ENCODE measurements around the gene TYK2. TPM values are rescaled to one million over a fixed set of nuclear protein-coding genes. Genes with fewer than 3 reads are reported as not detected.
"Not testable (repeated sequence)": the region's sequence is repeated elsewhere in the genome, so short reads cannot be mapped to it uniquely, and the experiment has no call there.

The TYK2 gene
- total RNA-seq, 1 experiment from 2014 or later: 130 TPM

DNA sequence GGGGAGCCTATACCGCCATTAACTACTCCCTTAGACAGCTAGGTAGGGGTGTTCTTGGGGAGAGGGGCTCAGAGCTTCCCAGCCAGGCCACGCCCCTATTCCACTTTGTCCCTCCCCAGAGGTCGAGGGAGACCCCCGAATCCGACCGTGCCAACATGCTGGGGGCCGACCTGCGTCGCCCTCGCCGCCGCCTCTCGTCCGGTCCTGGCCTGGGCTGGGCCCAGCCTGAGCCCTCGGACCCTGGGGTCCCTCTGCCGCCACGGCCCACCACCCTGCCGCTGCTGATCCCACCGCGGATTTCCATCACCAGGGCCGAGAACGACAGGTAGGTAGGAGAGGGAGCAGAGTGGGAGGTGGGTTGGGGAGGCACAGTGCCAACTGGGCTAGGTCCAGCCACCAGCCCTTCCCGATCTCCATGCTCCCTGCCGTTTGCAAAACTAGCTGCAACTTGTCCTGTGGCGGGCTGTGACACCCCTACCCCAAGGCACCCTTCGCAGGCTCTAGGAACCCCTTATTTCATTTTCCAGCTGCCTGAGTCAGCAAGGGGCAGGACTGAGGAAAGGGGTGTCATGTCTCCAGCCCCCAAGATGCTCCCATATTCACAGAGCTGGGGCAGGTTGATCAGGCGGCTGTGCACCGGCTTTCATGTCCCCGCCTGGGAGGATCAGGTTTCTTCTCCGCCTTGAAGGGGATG is 37.3 kb upstream of the TYK2 start:
- Mint-ChIP-seq H3K4me3 (ENCODE audit: low read depth, unreplicated experiment) (no peak overlapping the region), H3K36me3 (ENCODE audit: insufficient read depth, unreplicated experiment) (peaks cover 7% of the 10 kb centered on the region), H3K9me3 (ENCODE audit: low read depth, unreplicated experiment) (no peaks in the 10 kb centered on the region), H3K27ac (ENCODE audit: unreplicated experiment) (no peak overlapping the region), H3K27me3 (ENCODE audit: unreplicated experiment) (peaks cover 66% of the 10 kb centered on the region), H3K4me1 (ENCODE audit: low read depth, unreplicated experiment) (peaks cover 18% of the 10 kb centered on the region)
- intact Hi-C loops (cut with micrococcal nuclease; ENCODE audit: unreplicated experiment): no loop called here
- DNase-seq: no peak
- BruUV-seq (replicated peaks): no TSS peak
- TF ChIP-seq, protein P1, sequence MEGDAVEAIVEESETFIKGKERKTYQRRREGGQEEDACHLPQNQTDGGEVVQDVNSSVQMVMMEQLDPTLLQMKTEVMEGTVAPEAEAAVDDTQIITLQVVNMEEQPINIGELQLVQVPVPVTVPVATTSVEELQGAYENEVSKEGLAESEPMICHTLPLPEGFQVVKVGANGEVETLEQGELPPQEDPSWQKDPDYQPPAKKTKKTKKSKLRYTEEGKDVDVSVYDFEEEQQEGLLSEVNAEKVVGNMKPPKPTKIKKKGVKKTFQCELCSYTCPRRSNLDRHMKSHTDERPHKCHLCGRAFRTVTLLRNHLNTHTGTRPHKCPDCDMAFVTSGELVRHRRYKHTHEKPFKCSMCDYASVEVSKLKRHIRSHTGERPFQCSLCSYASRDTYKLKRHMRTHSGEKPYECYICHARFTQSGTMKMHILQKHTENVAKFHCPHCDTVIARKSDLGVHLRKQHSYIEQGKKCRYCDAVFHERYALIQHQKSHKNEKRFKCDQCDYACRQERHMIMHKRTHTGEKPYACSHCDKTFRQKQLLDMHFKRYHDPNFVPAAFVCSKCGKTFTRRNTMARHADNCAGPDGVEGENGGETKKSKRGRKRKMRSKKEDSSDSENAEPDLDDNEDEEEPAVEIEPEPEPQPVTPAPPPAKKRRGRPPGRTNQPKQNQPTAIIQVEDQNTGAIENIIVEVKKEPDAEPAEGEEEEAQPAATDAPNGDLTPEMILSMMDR (IDR thresholded peaks at IDR 0.05; ENCODE audit: unreplicated experiment): no peak
- CTCF ChIA-PET: interaction anchor here (0.6 to 1.6 kb wide), 4 partner anchors 12 to 147 kb away, joined by 3 to 4 read pairs (median 4); no protein-coding TSS in a partner anchor

DNA sequence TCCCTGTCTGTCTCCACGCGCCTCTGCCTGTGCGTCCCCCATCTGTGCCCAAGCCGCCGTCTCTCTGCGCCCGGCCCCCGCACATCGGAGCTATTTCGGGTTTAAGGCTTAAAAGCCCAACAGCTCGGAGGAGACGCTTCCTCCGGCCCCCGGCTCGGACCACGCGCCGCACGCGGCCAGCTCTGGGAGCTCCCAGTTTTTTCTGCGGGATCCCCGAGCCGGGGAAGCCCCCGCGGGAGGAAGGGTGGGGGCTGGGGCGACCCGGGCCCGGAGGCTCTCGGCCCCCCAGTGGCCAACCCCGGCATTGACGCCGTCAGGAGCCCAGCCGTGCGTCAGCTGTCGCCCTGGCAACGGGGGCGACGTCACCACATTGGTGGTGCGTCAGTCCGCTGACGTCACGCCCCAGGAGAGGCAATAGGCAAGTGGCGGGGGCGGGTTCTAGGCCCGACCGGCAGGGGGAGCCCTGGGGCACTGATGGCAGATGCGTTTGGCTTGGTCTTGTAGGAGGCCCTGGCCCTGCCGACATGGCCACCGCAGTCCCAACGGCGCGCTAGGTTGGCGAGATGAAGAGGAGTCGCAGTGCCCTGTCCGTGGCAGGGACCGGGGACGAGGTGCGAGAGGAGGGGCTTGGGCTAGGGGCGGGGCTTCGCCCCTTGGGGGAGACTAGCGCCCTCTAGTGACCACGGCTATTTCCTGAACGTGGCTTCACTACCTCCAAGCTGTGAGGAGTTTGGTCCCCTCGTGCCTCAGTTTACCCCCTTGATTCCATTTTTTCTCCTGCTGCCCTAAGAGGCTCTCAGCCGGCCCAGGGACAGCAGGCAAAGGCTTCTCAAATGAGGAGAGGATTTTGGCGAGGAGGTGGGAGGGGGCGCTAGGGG is 36.2 kb upstream of the TYK2 start:
- CTCF ChIA-PET: interaction anchor here (0.5 to 1.6 kb wide), 3 partner anchors 9 to 21 kb away, joined by 4 read pairs; no protein-coding TSS in a partner anchor
- H3K4me3 Mint-ChIP-seq (ENCODE audit: low read depth, unreplicated experiment): peak overlapping the region; percentile 67
- H3K27ac Mint-ChIP-seq (ENCODE audit: unreplicated experiment): peak overlapping the region; percentile 86
- peaks cover 55% of the 10 kb centered on the region for H3K27me3 Mint-ChIP-seq (ENCODE audit: unreplicated experiment)
- DNase-seq: peak; percentile 84
- no peaks in the 10 kb centered on the region for H3K9me3 Mint-ChIP-seq (ENCODE audit: low read depth, unreplicated experiment)
- TF ChIP-seq, protein P1 (IDR thresholded peaks at IDR 0.05; ENCODE audit: unreplicated experiment): peak; percentile 84
- no TSS peak for BruUV-seq (replicated peaks)
- peaks cover 7% of the 10 kb centered on the region for H3K36me3 Mint-ChIP-seq (ENCODE audit: insufficient read depth, unreplicated experiment)
- peaks cover 18% of the 10 kb centered on the region for H3K4me1 Mint-ChIP-seq (ENCODE audit: low read depth, unreplicated experiment)
- intact Hi-C loops (cut with micrococcal nuclease; ENCODE audit: unreplicated experiment): no loop called here

DNA sequence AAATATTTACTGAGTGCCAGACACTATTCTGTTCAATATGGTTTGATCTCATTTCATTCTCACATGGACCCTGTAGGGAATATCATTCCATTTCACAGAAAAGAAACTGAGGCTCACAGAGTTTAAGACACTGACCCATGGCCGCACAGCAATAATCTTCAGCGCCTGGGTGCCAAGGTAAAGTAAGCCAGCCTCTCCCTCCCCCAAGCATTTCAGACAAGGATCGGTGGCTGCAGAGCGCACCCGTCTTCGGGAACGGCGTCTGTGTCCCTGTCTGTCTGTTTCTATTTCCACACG is 35.7 kb upstream of the TYK2 start:
- no TSS peak for BruUV-seq (replicated peaks)
- TF ChIP-seq, protein P1 (IDR thresholded peaks at IDR 0.05; ENCODE audit: unreplicated experiment): no peak
- H3K4me1 Mint-ChIP-seq (ENCODE audit: low read depth, unreplicated experiment): peaks cover 18% of the 10 kb centered on the region
- peak overlapping the region; percentile 67 for H3K4me3 Mint-ChIP-seq (ENCODE audit: low read depth, unreplicated experiment)
- no peaks in the 10 kb centered on the region for H3K9me3 Mint-ChIP-seq (ENCODE audit: low read depth, unreplicated experiment)
- intact Hi-C loops (cut with micrococcal nuclease; ENCODE audit: unreplicated experiment): no loop called here
- H3K27me3 Mint-ChIP-seq (ENCODE audit: unreplicated experiment): peaks cover 49% of the 10 kb centered on the region
- no peak for DNase-seq
- CTCF ChIA-PET: interaction anchor here (0.9 to 1.6 kb wide), 2 partner anchors 10 to 12 kb away, joined by 4 read pairs; no protein-coding TSS in a partner anchor
- H3K27ac Mint-ChIP-seq (ENCODE audit: unreplicated experiment): no peak overlapping the region
- H3K36me3 Mint-ChIP-seq (ENCODE audit: insufficient read depth, unreplicated experiment): peaks cover 7% of the 10 kb centered on the region

DNA sequence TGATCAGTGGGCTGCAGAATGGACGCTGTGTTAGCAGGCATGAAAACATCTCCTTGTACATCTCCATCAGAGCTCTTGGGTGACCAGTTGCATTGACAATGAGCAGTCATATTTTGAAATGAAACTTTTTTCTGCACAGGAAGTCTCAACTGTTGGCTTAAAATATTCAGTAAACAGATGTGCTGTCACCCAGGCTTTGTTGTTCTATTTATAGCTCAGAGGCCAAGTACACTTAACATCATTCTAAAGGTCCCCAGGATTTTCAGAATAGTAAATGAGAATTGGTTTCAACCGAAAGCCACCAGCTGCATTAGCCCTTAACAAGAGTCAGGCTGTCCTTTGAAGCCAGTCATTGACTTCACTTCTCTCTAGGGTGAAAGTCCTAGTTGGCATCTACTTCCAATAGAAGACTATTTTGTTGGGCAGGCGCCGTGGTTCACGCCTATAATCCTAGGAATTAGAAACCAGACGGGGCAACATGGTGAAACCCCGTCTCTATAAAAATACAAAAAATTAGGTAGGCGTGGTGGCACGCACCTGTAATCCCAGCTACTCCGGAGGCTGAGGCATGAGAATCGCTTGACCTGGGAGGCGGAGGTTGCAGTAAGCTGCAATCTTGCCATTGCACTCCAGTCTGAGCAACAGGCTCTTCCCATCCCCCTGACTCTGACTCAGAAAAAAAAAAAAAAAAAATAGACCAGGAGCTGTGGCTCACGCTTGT is 32.0 kb upstream of the TYK2 start:
- intact Hi-C loops (cut with micrococcal nuclease; ENCODE audit: unreplicated experiment): no loop called here
- H3K4me1 Mint-ChIP-seq (ENCODE audit: low read depth, unreplicated experiment): peaks cover 9% of the 10 kb centered on the region
- peaks cover 7% of the 10 kb centered on the region for H3K36me3 Mint-ChIP-seq (ENCODE audit: insufficient read depth, unreplicated experiment)
- H3K27ac Mint-ChIP-seq (ENCODE audit: unreplicated experiment): no peak overlapping the region
- DNase-seq: no peak
- TF ChIP-seq, protein P1 (IDR thresholded peaks at IDR 0.05; ENCODE audit: unreplicated experiment): no peak
- peaks cover 39% of the 10 kb centered on the region for H3K27me3 Mint-ChIP-seq (ENCODE audit: unreplicated experiment)
- CTCF ChIA-PET: no interaction called here
- H3K9me3 Mint-ChIP-seq (ENCODE audit: low read depth, unreplicated experiment): no peaks in the 10 kb centered on the region
- H3K4me3 Mint-ChIP-seq (ENCODE audit: low read depth, unreplicated experiment): no peak overlapping the region
- BruUV-seq (replicated peaks): no TSS peak

DNA sequence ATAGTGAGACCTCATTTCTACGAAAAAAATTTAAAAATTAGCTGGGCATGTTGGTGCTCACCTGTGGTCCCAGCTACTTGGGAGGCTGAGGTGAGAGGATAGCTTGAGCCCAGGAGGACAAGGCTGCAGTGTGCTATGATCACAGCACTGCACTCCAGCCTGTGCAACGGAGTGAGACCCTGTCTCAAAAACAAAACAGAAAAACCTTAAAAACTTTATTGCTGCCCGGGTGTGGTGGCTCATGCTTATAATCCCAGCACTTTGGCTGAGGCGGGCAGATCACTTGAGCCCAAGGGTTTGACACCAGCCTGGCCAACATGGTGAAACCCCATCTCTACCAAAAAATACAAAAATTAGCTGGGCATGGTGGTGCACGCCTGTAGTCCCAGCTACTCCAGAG is 30.9 kb upstream of the TYK2 start:
- intact Hi-C loops (cut with micrococcal nuclease; ENCODE audit: unreplicated experiment); BruUV-seq (replicated peaks); DNase-seq; H3K4me3 Mint-ChIP-seq (ENCODE audit: low read depth, unreplicated experiment); H3K27ac Mint-ChIP-seq (ENCODE audit: unreplicated experiment); H3K4me1 Mint-ChIP-seq (ENCODE audit: low read depth, unreplicated experiment); CTCF ChIA-PET; H3K9me3 Mint-ChIP-seq (ENCODE audit: low read depth, unreplicated experiment); H3K36me3 Mint-ChIP-seq (ENCODE audit: insufficient read depth, unreplicated experiment): not testable (repeated sequence)
- peaks cover 33% of the 10 kb centered on the region for H3K27me3 Mint-ChIP-seq (ENCODE audit: unreplicated experiment)
